Measurements from ENCODE around the gene ARIH2. TPM values are rescaled to one million over a fixed set of nuclear protein-coding genes. Genes with fewer than 3 reads are reported as not detected.
"Not testable (repeated sequence)": the region's sequence is repeated elsewhere in the genome, so short reads cannot be mapped to it uniquely, and the experiment has no call there.

The ARIH2 gene
- total RNA-seq, 1 donor from 2014 or later, result 82.5 TPM

DNA sequence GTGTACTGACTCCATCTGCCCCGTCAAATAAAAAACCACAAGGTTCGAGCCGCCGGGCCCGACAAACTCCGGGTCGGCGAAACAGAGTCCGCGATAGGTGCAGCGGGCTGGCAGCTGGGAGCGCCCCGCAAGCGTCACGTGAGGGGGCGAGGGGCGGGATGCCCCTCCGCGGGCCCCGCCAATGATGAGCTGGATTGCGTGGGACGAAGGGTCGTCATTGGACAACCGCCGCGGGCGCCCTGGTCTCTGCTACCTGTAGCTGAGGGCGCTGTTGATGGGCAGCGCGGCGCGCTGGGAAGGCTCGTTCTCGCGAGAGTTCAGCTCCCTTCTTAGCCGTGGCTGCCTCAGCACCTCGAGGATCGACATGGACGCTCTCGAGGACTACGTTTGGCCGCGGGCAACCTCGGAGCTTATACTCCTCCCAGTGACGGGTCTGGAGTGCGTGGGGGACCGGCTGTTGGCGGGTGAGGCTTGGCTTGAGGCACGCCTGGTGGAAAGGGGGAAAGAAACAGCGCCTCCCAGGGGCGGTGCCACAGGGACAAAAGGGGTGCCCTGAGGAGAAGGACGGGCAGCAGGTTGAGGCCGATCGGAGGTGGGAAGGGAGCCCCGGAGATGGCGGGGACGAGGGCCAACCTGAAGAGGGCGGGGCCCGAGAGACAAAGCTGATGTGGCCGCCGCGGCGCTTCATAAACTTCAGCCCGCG is 88.6 kb downstream of the ARIH2 start, which contains the start of gene WDR6:
WDR6 (plus strand) TSS at position 324 of the 703 bp plus-strand sequence; CDS start at position 365, 41 bp downstream.
- TF ChIP-seq, protein P1, sequence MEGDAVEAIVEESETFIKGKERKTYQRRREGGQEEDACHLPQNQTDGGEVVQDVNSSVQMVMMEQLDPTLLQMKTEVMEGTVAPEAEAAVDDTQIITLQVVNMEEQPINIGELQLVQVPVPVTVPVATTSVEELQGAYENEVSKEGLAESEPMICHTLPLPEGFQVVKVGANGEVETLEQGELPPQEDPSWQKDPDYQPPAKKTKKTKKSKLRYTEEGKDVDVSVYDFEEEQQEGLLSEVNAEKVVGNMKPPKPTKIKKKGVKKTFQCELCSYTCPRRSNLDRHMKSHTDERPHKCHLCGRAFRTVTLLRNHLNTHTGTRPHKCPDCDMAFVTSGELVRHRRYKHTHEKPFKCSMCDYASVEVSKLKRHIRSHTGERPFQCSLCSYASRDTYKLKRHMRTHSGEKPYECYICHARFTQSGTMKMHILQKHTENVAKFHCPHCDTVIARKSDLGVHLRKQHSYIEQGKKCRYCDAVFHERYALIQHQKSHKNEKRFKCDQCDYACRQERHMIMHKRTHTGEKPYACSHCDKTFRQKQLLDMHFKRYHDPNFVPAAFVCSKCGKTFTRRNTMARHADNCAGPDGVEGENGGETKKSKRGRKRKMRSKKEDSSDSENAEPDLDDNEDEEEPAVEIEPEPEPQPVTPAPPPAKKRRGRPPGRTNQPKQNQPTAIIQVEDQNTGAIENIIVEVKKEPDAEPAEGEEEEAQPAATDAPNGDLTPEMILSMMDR (IDR thresholded peaks at IDR 0.05), result peak; percentile 54
- peak; percentile 99 for DNase-seq (ENCODE audit: extremely low spot score, unreplicated experiment)
- Mint-ChIP-seq H3K27me3 (ENCODE audit: unreplicated experiment) (no peaks in the 10 kb centered on the region), H3K4me1 (ENCODE audit: unreplicated experiment) (peaks cover 31% of the 10 kb centered on the region), H3K9me3 (ENCODE audit: unreplicated experiment) (no peaks in the 10 kb centered on the region), H3K27ac (ENCODE audit: unreplicated experiment) (peak within 1 kb of the TSS; percentile 100), H3K4me3 (ENCODE audit: unreplicated experiment) (peak within 1 kb of the TSS; percentile 100), H3K36me3 (ENCODE audit: unreplicated experiment) (peaks cover 3% of the 10 kb centered on the region)

DNA sequence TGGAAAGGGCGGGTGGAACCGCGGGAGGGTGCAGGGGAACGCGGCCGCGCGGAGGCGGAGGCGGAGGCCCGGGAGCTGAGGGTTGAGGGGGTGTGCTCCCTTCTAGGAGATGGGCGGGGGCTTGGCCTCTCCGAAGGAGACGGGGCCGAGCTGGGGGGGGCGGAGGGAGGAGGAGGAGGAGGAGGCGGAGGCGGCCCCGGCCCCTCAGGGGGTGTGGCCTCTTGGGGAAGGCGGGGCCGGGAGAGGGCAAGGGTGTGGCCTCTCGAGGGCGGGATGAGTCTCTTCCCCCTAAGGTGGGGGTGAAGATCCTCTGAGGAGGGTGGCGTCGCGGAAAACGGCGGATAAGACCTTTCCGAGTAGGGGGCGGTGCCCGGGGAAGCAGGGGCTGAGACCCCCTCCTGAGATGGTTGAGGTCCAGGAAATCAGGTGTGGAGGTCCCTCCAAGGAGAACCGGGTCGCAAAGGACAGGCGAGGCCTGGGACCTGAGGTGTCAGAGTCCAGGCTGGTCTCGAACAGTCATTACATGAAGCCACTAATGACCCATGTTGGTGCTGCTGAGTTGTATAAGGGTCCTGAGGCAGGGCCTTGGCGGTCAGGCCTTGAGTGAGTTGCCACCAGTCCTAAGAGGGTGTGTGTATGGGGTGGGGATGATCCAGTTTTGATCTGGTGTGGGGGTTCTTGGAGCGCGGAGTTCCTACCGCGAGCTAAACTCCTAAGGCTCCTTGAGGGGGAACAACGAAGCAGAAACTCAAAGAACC is 89.3 kb downstream of the ARIH2 start:
- Mint-ChIP-seq H3K4me3 (ENCODE audit: unreplicated experiment) (peak overlapping the region; percentile 100), H3K27ac (ENCODE audit: unreplicated experiment) (peak overlapping the region; percentile 100), H3K36me3 (ENCODE audit: unreplicated experiment) (peaks cover 3% of the 10 kb centered on the region), H3K4me1 (ENCODE audit: unreplicated experiment) (peaks cover 31% of the 10 kb centered on the region), H3K9me3 (ENCODE audit: unreplicated experiment) (no peaks in the 10 kb centered on the region), H3K27me3 (ENCODE audit: unreplicated experiment) (no peaks in the 10 kb centered on the region)
- TF ChIP-seq, protein P1 (IDR thresholded peaks at IDR 0.05), result no peak
- DNase-seq (ENCODE audit: extremely low spot score, unreplicated experiment), result peak; percentile 92

DNA sequence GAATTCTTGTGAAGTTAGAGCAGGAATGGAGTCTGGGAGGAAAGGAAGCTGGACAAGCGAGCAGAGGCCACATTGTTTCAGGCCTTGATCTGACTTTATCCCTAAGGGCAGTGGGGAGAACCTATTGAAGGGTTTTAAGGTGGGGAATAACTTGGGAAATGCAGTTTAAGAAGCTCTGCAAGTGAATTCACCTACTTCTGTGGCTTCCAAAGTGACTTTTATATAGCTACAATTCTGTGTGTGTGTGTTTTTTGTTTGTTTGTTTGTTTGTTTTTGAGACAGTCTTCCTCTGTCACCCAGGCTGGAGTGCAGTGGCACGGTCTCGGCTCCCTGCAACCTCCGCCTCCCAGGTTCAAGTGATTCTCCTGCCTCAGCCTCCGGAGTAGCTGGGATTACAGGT is 90.0 kb downstream of the ARIH2 start:
- not testable (repeated sequence) for DNase-seq (ENCODE audit: extremely low spot score, unreplicated experiment); H3K36me3 Mint-ChIP-seq (ENCODE audit: unreplicated experiment); H3K27me3 Mint-ChIP-seq (ENCODE audit: unreplicated experiment); H3K9me3 Mint-ChIP-seq (ENCODE audit: unreplicated experiment)
- Mint-ChIP-seq H3K4me3 (ENCODE audit: unreplicated experiment) (peak overlapping the region; percentile 100), H3K4me1 (ENCODE audit: unreplicated experiment) (peaks cover 31% of the 10 kb centered on the region), H3K27ac (ENCODE audit: unreplicated experiment) (peak overlapping the region; percentile 100)

DNA sequence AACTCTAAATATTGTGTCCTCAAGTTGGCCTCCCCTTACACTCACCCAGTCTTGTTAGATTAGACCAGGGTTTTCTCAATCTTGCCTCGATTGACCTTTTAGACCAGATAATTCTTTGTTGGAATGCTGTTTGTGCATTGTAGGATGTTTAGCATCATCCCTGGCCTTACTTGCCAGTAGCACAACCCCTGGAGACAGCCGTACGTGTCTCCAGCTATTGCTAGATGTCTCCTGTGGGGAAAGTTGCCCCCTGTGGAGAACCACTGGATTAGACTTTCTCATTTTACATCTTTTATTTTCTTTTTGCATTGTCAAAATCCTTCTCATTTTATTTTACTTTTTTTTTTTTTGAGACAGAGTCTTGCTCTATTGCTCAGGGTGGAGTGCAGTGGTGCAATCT is 90.8 kb downstream of the ARIH2 start:
- Mint-ChIP-seq H3K27me3 (ENCODE audit: unreplicated experiment) (no peaks in the 10 kb centered on the region), H3K4me3 (ENCODE audit: unreplicated experiment) (peak overlapping the region; percentile 60), H3K27ac (ENCODE audit: unreplicated experiment) (peak overlapping the region; percentile 72), H3K4me1 (ENCODE audit: unreplicated experiment) (peaks cover 31% of the 10 kb centered on the region), H3K36me3 (ENCODE audit: unreplicated experiment) (peaks cover 3% of the 10 kb centered on the region), H3K9me3 (ENCODE audit: unreplicated experiment) (no peaks in the 10 kb centered on the region)
- TF ChIP-seq, protein P1 (IDR thresholded peaks at IDR 0.05), result no peak
- DNase-seq (ENCODE audit: extremely low spot score, unreplicated experiment), result no peak

DNA sequence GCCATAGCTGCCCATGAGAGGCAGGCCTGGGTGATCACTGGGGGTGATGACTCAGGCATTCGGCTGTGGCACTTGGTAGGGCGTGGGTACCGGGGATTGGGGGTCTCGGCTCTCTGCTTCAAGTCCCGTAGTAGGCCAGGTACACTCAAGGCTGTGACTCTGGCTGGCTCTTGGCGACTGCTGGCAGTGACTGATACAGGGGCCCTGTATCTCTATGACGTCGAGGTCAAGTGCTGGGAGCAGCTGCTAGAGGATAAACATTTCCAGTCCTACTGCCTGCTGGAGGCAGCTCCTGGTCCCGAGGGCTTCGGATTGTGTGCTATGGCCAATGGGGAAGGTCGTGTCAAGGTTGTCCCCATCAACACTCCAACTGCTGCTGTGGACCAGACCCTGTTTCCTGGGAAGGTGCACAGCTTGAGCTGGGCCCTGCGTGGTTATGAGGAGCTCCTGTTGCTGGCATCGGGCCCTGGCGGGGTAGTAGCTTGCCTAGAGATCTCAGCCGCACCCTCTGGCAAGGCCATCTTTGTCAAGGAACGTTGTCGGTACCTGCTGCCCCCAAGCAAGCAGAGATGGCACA is 93.9 kb downstream of the ARIH2 start:
- TF ChIP-seq, protein P1 (IDR thresholded peaks at IDR 0.05), result no peak
- H3K4me3 Mint-ChIP-seq (ENCODE audit: unreplicated experiment), result no peak overlapping the region

More for the DNA sequence above, 93.9 kb downstream of the ARIH2 start:
- DNase-seq (ENCODE audit: extremely low spot score, unreplicated experiment), result no peak
- H3K4me1 Mint-ChIP-seq (ENCODE audit: unreplicated experiment), result peaks cover 32% of the 10 kb centered on the region
- no peak overlapping the region for H3K27ac Mint-ChIP-seq (ENCODE audit: unreplicated experiment)
- H3K36me3 Mint-ChIP-seq (ENCODE audit: unreplicated experiment), result peaks cover 18% of the 10 kb centered on the region
- no peaks in the 10 kb centered on the region for H3K27me3 Mint-ChIP-seq (ENCODE audit: unreplicated experiment)
- H3K9me3 Mint-ChIP-seq (ENCODE audit: unreplicated experiment), result no peaks in the 10 kb centered on the region

Data from osteocyte (in vitro differentiated cells).